ENCODE results near the gene GLYATL2. TPM values are rescaled to one million over a fixed set of nuclear protein-coding genes. Genes with fewer than 3 reads are reported as not detected.
A peak's percentile ranks its signal among the peaks of the same experiment; 100 is the strongest.

The GLYATL2 gene
- total and polyA plus RNA-seq, 9 of the 15 experiments (the other 6 are each of a cell fraction or from before 2014, with no cell fraction given), result not detected

DNA sequence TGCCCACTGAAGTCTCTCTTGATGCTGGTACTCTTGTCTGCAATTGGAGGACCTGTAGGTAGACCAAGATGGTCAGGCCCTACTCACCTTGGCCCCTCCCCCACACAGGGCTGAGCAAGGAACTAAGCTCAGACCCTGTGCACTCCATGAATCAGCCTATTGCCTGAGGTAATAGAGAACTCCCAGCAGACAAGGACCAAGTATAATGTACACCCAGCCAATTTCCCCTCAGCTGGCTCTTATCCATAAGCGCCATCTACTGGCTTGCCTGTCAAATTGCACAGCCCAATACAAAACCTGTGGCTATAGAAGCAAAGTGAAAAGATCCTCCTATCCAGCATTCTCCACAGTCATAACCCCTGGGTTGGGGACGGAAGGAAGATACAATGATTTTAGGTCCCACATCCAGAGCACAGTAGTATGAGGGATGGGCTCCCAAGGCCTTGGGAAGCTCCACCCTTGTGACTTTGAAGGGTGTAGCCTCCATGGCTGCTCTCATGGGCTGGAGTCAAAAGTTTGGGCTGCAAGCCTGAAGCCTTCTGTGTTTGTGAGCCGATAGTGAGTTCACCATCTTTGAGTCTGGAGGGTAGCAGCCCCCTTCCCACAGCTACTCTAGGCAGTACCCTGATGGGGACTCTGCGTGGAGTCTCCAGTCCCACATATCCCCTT lies 56.0 kb downstream of the GLYATL2 start (continued):
- TF ChIP-seq ZFPM2 (CRISPR knock-in tag; IDR thresholded peaks at IDR 0.05), result no peak
- TF ChIP-seq ZNF175 (CRISPR knock-in tag; IDR thresholded peaks at IDR 0.05; ENCODE audit: low read depth), result 0 out of 2 replicates have a peak, but pooled peaks have one; percentile 16
- TF ChIP-seq, protein P1, sequence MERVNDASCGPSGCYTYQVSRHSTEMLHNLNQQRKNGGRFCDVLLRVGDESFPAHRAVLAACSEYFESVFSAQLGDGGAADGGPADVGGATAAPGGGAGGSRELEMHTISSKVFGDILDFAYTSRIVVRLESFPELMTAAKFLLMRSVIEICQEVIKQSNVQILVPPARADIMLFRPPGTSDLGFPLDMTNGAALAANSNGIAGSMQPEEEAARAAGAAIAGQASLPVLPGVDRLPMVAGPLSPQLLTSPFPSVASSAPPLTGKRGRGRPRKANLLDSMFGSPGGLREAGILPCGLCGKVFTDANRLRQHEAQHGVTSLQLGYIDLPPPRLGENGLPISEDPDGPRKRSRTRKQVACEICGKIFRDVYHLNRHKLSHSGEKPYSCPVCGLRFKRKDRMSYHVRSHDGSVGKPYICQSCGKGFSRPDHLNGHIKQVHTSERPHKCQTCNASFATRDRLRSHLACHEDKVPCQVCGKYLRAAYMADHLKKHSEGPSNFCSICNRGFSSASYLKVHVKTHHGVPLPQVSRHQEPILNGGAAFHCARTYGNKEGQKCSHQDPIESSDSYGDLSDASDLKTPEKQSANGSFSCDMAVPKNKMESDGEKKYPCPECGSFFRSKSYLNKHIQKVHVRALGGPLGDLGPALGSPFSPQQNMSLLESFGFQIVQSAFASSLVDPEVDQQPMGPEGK (CRISPR knock-in tag; IDR thresholded peaks at IDR 0.05; ENCODE audit: borderline replicate concordance), result no peak
- TF ChIP-seq JUND (IDR thresholded peaks at IDR 0.05; ENCODE audit: borderline replicate concordance, low read depth, low read length), result peak; percentile 41; the same call in 1 of the 2 replicates
- TF ChIP-seq JUND (tag; IDR thresholded peaks at IDR 0.05; ENCODE audit: borderline replicate concordance, low read depth, low read length), result peak; percentile 37; the same call in 1 of the 3 replicates
- no peak; the same call in 1 of the 2 replicates for TF ChIP-seq STAT5A (IDR thresholded peaks at IDR 0.05; ENCODE audit: borderline replicate concordance, low read length)
- TF ChIP-seq ZNF431 (CRISPR knock-in tag; IDR thresholded peaks at IDR 0.05), result no peak
- TF ChIP-seq HMG20B (CRISPR knock-in tag; IDR thresholded peaks at IDR 0.05), result no peak
- TF ChIP-seq CCNT2 (IDR thresholded peaks at IDR 0.05; ENCODE audit: borderline replicate concordance, extremely low read depth, insufficient read length, low read depth, low read length), result no peak
- TF ChIP-seq, protein P2, sequence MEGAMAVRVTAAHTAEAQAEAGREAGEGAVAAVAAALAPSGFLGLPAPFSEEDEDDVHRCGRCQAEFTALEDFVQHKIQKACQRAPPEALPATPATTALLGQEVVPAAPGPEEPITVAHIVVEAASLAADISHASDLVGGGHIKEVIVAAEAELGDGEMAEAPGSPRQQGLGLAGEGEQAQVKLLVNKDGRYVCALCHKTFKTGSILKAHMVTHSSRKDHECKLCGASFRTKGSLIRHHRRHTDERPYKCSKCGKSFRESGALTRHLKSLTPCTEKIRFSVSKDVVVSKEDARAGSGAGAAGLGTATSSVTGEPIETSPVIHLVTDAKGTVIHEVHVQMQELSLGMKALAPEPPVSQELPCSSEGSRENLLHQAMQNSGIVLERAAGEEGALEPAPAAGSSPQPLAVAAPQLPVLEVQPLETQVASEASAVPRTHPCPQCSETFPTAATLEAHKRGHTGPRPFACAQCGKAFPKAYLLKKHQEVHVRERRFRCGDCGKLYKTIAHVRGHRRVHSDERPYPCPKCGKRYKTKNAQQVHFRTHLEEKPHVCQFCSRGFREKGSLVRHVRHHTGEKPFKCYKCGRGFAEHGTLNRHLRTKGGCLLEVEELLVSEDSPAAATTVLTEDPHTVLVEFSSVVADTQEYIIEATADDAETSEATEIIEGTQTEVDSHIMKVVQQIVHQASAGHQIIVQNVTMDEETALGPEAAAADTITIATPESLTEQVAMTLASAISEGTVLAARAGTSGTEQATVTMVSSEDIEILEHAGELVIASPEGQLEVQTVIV (CRISPR knock-in tag; IDR thresholded peaks at IDR 0.05; ENCODE audit: borderline replicate concordance), result no peak
- no peak for TF ChIP-seq ZNF146 (CRISPR knock-in tag; IDR thresholded peaks at IDR 0.05; ENCODE audit: unreplicated experiment)
- TF ChIP-seq YBX1 (IDR thresholded peaks at IDR 0.05), result no peak
- peak in 1 of 2 experiments; percentile 30; a peak in 1 of 4 replicates for TF ChIP-seq MAZ (CRISPR knock-in tag; conservative IDR thresholded peaks at IDR 0.05 in 1 of 2, IDR thresholded peaks at IDR 0.05 in 1 of 2)
- TF ChIP-seq, protein P3, sequence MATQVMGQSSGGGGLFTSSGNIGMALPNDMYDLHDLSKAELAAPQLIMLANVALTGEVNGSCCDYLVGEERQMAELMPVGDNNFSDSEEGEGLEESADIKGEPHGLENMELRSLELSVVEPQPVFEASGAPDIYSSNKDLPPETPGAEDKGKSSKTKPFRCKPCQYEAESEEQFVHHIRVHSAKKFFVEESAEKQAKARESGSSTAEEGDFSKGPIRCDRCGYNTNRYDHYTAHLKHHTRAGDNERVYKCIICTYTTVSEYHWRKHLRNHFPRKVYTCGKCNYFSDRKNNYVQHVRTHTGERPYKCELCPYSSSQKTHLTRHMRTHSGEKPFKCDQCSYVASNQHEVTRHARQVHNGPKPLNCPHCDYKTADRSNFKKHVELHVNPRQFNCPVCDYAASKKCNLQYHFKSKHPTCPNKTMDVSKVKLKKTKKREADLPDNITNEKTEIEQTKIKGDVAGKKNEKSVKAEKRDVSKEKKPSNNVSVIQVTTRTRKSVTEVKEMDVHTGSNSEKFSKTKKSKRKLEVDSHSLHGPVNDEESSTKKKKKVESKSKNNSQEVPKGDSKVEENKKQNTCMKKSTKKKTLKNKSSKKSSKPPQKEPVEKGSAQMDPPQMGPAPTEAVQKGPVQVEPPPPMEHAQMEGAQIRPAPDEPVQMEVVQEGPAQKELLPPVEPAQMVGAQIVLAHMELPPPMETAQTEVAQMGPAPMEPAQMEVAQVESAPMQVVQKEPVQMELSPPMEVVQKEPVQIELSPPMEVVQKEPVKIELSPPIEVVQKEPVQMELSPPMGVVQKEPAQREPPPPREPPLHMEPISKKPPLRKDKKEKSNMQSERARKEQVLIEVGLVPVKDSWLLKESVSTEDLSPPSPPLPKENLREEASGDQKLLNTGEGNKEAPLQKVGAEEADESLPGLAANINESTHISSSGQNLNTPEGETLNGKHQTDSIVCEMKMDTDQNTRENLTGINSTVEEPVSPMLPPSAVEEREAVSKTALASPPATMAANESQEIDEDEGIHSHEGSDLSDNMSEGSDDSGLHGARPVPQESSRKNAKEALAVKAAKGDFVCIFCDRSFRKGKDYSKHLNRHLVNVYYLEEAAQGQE (IDR thresholded peaks at IDR 0.05; ENCODE audit: borderline replicate concordance), result peak; percentile 92
- TF ChIP-seq, protein P3 (CRISPR knock-in tag; IDR thresholded peaks at IDR 0.05; ENCODE audit: low read depth), result no peak

Data from K562 (cell line).